HG02840 (cell line): ENCODE measurements around the gene GNS.
"Not testable (repeated sequence)": the region's sequence is repeated elsewhere in the genome, so short reads cannot be mapped to it uniquely, and the experiment has no call there.

Experiments
- ATAC-seq: cut with Tn5 transposase; IDR thresholded peaks from one replicate; pipeline ENCODE4 v1.9.1; 2021; ENCODE audit warnings: mild to moderate bottlenecking, moderate library complexity, moderate number of reproducible peaks; ENCODE audit not compliant: unreplicated experiment, low FRiP score

Gene GNS

GRCh38 chr12:64780531-64781279 is 21.5 kb upstream of the GNS start:
- ATAC-seq = no peak

GRCh38 chr12:64780132-64780530 is 20.9 kb upstream of the GNS start:
- no peak for ATAC-seq

GRCh38 chr12:64779354-64779974 is 20.3 kb upstream of the GNS start:
- ATAC-seq = no peak

GRCh38 chr12:64775147-64775736 is 16.0 kb upstream of the GNS start:
- ATAC-seq = not testable (repeated sequence)

- ATAC-seq = no peak
Observed at GRCh38 chr12:64773386-64773785, 14.2 kb upstream of the GNS start.

- ATAC-seq = no peak
Observed at GRCh38 chr12:64767495-64767894, 8.3 kb upstream of the GNS start.

- no peak for ATAC-seq
Observed at GRCh38 chr12:64760808-64761573, 1.8 kb upstream of the GNS start.

- no peak for ATAC-seq
Observed at GRCh38 chr12:64757771-64758170, 1.4 kb downstream of the GNS start.

- ATAC-seq = no peak
Observed at GRCh38 chr12:64756376-64756775, 2.8 kb downstream of the GNS start.

GRCh38 chr12:64753427-64753826 is 5.8 kb downstream of the GNS start:
- no peak for ATAC-seq

- ATAC-seq = no peak
Observed at GRCh38 chr12:64752833-64753238, 6.4 kb downstream of the GNS start.

- ATAC-seq = no peak
Observed at GRCh38 chr12:64752032-64752431, 7.2 kb downstream of the GNS start.

GRCh38 chr12:64749461-64750200 is 9.6 kb downstream of the GNS start:
- ATAC-seq = no peak

- ATAC-seq = no peak
Observed at GRCh38 chr12:64747695-64748094, 11.5 kb downstream of the GNS start.

GRCh38 chr12:64746663-64747062 is 12.5 kb downstream of the GNS start:
- ATAC-seq = no peak

GRCh38 chr12:64745980-64746379 is 13.2 kb downstream of the GNS start:
- no peak for ATAC-seq

- ATAC-seq = no peak
Observed at GRCh38 chr12:64745259-64745807, 13.9 kb downstream of the GNS start.

GRCh38 chr12:64744422-64745258 is 14.6 kb downstream of the GNS start:
- no peak for ATAC-seq

- no peak for ATAC-seq
Observed at GRCh38 chr12:64743206-64743605, 16.0 kb downstream of the GNS start.
